Skin epidermis (tissue), 12 donors: Measurements from ENCODE around the gene DPP4.

Experiments used
- H3K27ac ChIP-seq, 21 experiments: fragments of 200-600 bp; sonication (generic) in 11 of 21; one replicate each; pipeline ENCODE4 v1.5.0; 2020; ENCODE audit warnings: mild to moderate bottlenecking in 3 of 21, inconsistent platforms in 2 of 21, moderate library complexity in 2 of 21
- H3K4me3 ChIP-seq, 7 experiments: fragments of 200-600 bp; sonication (generic) in 2 of 7; one replicate each; pipeline ENCODE4 v1.5.0; 2020; ENCODE audit warnings: inconsistent platforms in 2 of 7, mild to moderate bottlenecking in 2 of 7, moderate library complexity in 1 of 7

DPP4 gene

DNA sequence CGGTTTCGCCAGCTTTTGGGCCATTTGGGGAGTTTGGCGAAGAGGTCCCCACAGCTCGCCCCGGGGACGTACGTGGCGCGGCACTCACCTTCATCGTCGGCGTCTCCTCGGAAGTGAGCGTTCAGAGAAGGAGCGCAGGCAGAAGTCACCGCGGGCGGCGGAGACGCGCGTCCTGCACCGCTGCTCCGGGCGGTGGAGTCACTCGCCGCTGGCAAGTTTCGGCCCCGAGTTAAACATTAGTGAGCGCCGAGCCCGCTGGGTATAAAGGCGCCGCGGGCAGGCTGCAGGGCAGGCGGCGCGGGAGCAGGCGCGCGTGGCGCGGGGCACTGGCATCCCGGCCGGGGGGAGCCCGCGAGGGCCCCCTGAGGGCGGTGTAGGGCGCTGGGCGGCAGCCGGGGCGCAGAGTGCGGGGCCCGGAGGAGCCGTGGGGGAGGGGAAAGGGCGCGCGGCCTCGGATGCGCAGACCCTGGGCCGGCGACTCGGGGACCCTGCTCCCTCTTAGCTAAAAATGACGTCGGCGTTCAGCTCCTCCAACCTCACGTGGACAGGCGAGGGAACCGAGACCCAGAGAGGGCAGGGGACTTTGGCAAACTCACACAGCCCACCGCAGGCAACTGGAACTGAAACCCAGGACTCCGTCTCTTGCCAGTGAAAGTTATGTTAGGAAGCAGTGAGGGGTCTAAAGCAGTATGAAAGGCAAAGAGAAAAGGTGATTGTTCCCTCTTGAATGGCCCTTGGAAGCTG is at the start of gene DPP4:
TSS of gene DPP4 (minus strand) at position 328 of the 744 bp plus-strand sequence. CDS start at position 94, 234 bp downstream.
- H3K27ac ChIP-seq: peak within 1 kb of the TSS in 19 of 21 experiments; percentile 17 to 97 (median 72)
- H3K4me3 ChIP-seq: peak within 1 kb of the TSS; percentile 40 to 66 (median 54)

DNA sequence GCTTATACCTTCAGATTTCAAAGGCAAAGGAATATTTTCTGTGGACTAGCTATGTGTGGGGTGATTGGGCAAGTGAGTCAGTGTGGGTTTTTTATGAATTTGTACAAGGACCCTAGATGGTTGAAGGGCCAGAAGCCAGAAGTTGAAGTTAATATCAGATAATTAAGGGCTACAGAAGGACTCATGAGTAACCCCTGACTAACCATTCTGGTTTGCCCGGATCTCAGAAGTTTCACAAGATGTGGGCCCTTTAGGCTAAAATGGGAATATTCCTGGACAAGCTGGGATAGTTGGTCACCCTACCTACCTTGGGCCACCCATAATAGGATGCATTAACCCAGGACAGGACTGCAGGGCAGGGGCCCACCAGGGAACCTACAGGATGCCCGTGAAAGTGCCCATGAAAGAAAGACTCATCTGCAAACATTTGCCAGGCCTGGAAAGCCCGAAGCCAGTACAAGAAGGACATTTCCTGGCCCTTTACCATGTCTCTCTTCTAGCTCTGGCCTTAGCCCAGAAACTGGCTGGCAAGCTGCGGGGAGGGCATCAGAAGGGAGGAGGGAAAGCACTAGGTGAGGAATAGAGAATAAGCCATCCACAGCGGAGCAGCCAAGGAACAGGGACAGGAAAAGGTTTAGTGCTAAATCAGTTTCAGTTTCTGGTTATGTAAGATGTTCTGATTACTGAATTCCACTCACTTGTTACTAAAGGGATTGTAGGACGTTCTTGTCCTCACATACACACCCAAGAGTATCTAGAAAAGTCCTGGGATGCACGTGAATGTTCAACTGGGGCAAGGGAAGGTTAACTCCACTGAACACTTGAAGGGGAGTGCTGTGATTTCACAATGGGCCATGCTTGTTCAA is 44.4 kb upstream of the DPP4 start:
- peak overlapping the region in 19 of 21 experiments; percentile 10 to 83 (median 54) for H3K27ac ChIP-seq

DNA sequence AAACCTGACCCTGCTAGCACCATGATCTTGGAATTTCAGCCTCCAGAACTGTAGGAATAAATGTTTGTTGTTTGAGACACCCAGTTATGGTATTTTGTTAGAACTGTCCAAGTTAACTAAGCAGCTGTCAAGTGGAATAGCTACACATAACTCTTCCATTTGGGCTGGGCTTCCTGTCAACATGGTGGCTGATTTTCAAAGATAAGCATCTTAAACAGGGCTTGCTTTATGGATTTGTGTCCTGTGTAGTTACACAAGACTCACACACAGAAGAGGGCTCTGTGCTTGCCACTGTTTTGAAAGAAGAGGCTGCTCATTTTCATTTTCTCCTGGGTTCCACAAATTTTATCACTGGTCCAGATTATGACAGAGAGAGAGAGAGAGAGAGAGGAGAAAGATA is 42.3 kb upstream of the DPP4 start:
- H3K27ac ChIP-seq: no peak overlapping the region
- H3K4me3 ChIP-seq: no peak overlapping the region

More for the DNA sequence above, 44.4 kb upstream of the DPP4 start:
- no peak overlapping the region for H3K4me3 ChIP-seq

DNA sequence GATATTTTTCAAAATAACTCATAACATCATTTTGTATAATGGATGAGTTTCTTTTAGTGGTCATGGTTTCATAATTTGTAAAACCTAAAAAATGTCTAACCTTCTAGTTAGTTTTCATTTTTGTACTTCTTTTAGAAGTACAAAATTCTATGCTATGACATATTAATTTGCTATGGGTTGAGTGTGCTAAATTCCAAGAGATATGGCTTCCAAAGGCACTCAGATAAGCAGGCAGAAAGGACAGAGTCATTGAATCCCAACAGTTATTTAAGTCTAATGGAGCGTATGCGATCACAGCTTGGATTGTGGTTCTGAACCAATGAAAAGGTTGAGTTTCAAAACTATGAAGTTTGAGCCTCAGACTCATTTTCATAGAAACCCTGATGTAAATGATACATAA is 41.1 kb upstream of the DPP4 start:
- Histone ChIP-seq H3K27ac (no peak overlapping the region), H3K4me3 (no peak overlapping the region)

DNA sequence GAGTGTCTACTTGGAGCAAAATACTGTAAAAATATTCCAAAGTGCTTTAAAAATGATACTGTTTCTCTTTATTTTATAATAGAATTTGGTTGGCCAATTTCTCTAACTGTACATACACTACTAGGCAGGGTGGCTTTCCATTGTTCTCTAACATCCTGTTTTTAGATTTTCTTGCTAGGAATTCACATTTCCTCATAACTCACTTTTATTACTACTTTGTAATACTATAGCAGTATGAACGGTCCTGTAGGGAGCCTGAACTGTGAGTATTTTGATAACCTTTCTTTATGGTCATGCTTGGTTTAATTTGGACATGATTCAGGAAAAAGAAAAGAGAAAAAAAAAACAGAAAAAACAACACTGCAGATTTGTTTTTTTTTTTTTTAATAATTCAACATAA is 40.3 kb upstream of the DPP4 start:
- H3K4me3 ChIP-seq: no peak overlapping the region
- H3K27ac ChIP-seq: peak overlapping the region in 6 of 21 experiments; percentile 23 to 75 (median 66)

DNA sequence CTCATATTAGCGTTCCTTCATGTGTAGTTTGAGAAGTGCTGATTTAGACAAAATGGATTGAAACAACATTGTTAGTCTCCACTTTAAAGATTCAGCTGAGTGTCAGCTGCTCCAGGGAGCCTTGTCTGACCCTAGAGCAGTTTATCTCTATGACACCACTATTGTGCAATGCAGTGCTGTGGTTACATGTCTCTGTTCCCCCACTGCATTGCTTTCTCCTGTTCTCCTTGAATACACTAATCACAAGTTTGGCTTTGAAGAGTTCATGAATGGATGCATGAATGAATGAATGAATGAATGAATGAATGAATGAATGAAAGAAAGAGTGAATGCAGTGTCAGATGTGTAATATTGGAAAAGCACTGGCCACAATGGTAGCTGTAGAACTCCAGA is 39.8 kb upstream of the DPP4 start:
- no peak overlapping the region for H3K4me3 ChIP-seq
- H3K27ac ChIP-seq: peak overlapping the region in 12 of 21 experiments; percentile 0 to 75 (median 58)

DNA sequence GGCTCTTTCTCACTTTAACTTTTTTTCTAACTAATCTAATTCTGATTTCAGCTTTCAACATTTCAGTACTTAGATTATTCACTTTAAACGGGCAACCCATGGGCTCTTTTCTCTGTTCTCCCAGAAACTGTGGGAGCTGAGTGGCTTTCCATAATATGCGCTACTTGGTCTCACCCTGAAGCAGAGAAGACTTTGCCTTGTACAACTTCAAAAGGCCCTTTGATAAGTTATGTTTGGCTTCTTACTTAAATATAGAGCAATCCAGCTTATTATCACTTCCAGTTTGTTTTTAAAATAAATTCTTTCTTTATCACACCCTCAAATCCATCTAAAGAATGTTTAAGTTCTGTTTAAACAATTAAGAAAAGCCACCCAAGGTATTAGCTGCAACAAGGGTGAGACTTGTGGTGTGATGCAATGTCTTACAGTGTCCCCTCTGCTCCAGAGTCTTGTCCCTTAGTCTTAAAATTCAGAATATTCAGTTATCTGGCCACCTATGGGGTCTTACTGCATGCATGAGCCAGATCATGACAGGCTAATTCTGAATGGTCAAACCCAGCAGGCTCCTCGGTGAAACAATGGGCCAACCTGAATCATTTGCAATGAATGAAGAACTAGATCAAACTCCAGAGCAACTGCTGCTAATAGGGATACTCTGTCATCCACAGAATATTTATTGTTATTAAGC is 39.2 kb upstream of the DPP4 start:
- Histone ChIP-seq H3K4me3 (no peak overlapping the region), H3K27ac (peak overlapping the region in 13 of 21 experiments; percentile 9 to 75 (median 58))

DNA sequence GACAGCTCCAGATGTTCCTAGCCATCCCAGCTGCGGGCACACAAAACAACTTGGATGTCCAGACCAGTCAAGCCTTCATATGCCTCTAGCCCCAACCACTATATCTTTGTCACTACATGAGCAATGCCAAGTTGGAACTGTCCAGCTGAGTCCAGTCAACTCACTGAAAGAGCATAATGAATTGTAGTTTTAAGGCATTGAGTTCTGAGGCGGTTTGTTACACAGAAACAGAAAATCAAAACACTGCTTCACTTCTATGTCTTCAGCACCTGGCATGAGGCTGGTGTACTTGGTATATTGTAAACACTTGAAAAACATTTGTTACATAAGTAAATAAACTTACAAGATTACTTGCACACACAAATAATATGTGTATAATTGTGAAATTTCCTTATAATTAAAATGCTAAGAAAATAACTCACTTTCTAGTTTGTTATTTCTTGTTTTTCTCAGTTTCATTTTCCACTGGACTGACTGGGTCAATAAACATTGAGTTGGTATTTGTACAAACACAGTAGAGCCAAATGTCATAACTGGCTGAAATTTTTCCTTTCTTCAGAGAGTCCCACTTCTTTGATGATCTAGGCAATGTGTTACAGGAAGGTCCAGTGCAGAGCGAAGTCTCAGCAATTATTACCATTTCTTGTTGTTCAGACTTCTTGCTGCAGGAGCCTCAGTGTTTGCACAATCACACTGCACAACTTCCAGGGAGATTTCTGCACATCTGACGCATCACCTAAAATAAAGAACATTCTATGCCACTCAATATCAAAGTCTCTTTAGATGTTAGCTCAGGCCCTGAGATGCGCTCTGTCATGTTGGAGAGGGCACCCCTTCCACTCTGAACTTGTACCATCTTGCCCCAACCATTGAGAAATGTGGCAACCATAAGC is 38.2 kb upstream of the DPP4 start:
- Histone ChIP-seq H3K27ac (peak overlapping the region in 9 of 21 experiments; percentile 10 to 75 (median 59)), H3K4me3 (no peak overlapping the region)

DNA sequence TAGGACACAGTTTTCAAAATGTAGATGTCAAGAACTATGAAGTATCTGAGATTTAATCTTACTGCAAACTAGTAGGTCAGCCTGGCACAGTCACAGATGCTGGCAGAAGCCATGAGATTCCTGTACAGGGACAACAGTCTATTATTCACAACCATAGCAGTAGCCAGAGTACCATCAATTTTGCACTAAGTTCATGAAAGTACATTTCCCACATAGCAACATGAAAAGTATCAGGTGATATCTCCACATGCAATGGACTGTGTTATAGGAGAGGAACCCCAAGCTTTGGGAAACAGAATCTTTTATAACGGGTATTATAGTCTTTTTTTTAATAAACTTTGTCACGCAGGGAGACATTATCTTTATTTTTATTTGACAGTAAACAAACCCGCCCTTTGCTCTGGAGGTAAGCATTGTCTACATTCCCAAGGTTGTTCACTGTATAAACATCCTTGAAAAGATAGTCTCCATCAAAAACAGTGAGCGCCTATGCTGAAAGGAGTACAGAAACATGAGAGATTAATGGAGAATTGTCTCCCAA is 33.4 kb upstream of the DPP4 start:
- Histone ChIP-seq H3K27ac (no peak overlapping the region), H3K4me3 (no peak overlapping the region)

DNA sequence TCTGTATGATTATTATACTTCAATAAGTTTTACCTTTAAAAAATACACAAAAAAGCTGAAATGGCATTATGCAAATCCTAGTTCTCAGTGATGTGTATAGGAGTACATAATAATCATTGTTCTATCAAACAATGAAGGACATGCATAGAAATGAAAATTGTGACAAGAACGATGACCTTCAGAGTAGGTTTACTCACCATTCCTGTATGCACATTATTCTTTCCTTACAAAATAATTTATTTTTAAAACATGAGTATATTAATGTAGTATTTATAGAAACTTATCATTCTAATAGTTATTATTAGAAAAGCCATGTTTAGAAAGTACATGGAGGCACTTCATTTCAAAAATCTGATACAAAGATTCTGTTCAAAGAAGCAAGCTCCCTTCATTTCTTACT is 32.7 kb upstream of the DPP4 start:
- H3K4me3 ChIP-seq: no peak overlapping the region
- H3K27ac ChIP-seq: no peak overlapping the region

DNA sequence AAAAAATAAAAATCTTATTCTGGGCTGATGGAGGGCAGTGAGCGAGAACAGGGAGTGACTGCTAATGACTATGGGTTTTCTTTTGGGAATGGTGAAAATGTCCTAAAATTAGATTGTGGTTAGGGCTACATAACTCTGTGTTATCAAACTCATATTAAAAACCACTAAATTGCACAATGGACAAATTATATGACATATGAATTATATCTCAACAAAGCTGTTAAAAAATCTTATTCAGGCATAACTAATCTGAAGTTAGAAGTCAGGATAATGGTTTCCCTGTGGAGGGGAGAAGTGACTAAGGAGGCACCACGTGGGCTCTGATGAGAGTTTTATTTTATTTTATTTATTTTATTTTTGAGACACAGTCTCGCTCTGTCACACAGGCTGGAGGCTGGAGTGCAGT is 32.1 kb upstream of the DPP4 start:
- H3K27ac ChIP-seq: no peak overlapping the region

DNA sequence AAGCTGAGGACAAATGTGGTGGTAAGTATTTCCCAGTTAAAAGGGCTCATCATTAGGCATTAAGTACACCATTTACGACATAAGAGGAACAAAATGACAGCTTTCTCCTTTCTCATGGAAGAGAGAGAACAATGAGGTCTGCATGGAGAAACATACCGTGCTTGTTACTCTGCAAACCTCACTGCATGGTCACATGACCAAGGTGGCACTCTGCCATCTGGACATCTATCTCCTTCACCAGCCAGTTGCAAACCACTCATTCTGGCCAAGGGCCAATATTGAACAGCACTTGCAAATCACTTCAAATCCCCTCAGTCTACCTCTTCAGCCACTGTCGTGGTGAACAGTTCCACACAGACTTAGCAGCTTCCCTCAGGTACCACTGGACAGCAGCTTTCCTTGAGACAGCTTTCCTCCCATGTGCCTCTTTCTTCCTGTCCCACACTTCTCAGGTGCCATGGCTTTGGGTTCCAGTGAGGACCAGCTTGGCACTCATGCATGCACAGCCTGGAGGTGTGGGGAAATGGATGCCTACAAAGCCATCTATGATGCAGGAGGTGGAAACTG is 29.5 kb upstream of the DPP4 start:
- Histone ChIP-seq H3K27ac (no peak overlapping the region), H3K4me3 (no peak overlapping the region)

More for the DNA sequence above, 32.1 kb upstream of the DPP4 start:
- H3K4me3 ChIP-seq: no peak overlapping the region

DNA sequence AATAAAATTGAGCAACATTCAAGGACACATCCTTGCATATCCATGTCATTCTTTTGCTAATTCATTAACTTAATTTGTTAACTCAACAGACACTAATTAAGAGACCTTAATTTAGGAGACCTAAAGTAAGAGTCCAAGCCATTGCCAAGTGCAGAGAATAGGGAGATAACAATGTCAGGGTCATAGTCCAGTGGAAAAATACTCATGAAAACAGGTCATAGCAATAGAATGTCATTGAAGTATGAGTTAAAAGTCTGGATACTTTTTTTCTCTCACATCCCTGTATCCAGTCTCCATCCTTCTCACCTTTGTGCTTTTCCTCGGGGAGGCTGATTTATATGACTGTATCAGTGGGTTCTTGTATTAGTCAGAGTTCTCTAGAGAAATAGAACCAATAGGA is 26.6 kb upstream of the DPP4 start:
- no peak overlapping the region for H3K27ac ChIP-seq
- no peak overlapping the region for H3K4me3 ChIP-seq

DNA sequence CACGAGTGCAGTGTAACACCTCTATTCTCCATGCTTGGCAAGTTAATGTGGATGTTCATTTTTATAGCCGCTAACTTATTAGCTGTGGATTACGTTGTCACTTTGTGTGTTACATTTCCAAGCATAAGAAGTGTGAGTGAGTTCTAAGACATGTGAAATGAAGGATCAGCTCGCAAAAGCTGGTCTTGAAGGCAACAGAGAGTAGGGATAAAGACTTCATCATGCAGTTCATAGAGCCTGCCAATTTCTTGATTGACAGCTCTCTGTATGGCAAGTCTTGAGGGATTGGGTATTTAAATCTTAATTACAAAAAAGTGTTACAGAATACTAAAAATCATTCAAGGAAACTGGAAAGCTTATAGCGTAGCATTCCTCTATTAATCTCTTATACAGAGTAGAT is 25.8 kb upstream of the DPP4 start:
- no peak overlapping the region for H3K27ac ChIP-seq
- no peak overlapping the region for H3K4me3 ChIP-seq

DNA sequence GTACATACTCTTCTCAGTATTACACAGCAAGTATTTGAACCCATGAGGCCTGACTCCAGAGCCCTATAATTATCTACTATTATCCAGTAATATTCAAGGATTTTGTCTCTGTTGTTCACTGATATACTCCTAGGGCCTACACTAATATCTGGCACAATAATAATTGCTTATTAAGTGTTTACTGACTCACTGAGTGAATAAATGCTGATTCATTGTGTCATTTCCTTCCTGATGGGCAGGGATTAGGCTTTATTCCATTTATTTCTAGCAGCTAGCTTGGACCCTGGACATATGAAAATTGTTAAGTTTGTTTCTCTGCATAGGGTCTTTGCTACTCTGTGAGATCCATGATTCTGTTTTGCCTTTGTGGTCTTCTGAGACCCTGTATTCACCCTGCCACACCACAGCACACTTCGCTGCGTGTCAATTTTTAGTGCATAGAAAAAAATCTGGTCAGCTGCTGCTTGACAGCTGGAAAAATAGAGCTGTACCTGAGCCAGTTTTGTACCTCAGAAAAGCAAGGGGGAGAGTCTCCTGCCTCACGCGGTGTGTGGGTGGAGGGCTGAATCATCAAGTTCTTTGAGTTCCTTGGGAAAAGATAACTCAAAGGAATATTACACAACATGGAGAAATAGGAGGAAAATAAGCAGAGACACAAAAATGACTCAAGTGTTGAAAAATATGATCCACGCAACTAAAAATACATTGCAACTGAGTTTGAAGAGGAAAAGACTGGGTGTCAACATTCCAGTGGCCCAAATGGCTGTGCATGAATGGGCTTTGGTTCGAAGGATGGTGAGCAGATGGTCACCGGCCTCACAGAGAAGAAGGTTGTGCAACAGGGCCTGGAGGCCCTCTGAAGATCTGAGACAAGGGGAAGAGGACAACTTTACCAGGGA is 18.9 kb upstream of the DPP4 start:
- H3K27ac ChIP-seq: peak overlapping the region in 18 of 21 experiments; percentile 3 to 80 (median 52)
- no peak overlapping the region for H3K4me3 ChIP-seq

DNA sequence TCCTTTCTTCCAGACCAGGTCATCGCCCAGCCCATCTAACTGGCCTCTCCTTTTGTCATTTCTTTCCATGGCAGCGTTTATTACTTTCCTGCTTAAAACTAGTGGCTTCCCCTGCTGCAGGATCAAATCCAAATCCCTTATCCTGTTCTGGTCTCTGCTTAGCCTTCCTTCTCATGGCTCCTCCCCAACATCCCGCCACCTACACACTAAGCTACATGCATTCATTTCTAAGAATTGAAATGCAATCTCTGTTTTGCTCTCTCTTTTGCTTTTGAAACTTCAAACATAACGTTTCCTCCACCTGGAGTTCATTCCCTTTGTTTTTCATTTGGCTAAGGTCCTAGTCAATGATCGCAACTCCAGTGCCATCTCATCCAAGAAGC is 18.0 kb upstream of the DPP4 start:
- Histone ChIP-seq H3K27ac (peak overlapping the region in 18 of 21 experiments; percentile 3 to 80 (median 54)), H3K4me3 (no peak overlapping the region)

DNA sequence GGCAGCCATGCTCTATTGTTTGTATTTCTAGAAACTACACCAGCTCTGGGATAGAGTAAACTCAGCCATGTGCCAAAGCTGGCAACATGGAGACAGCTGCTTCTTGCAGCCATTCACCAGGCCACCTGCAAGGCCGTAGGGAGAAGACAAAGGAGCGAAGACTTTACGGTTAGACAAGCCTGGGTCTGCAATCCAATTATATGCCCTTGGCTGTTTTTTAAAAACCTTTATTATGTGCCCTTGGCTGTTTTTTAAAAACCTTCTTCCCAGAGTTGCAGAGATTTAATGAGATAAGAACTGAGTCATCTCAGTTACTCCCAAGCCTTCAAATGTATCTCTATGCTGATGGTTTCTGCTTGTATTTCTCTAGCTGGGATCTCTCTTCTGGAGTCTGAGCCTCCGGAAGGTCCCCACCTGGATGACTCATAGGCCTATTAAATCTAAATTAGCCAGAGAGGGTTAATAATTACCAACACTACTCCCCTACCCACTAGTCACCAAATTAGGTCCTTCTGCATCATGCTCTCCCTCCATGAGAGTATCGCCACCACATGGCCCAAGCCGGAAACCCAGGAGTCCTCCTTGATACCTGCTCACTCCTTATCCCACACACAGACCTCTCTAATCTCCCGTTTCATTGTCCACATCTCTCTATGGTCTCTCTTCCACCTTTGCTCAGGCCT is 17.5 kb upstream of the DPP4 start:
- no peak overlapping the region for H3K4me3 ChIP-seq

More for the DNA sequence above, 17.5 kb upstream of the DPP4 start:
- H3K27ac ChIP-seq: peak overlapping the region in 17 of 21 experiments; percentile 3 to 80 (median 51)
